ENCODE measurements around the gene PDXK. TPM values are rescaled to one million over a fixed set of nuclear protein-coding genes. Genes with fewer than 3 reads are reported as not detected.

The PDXK gene
- total RNA-seq, 1 donor from 2014 or later: 22.4 TPM

GRCh38 chr21:43721206-43721605 is 2.3 kb downstream of the PDXK start:
- no peak for FAIRE-seq

DNA sequence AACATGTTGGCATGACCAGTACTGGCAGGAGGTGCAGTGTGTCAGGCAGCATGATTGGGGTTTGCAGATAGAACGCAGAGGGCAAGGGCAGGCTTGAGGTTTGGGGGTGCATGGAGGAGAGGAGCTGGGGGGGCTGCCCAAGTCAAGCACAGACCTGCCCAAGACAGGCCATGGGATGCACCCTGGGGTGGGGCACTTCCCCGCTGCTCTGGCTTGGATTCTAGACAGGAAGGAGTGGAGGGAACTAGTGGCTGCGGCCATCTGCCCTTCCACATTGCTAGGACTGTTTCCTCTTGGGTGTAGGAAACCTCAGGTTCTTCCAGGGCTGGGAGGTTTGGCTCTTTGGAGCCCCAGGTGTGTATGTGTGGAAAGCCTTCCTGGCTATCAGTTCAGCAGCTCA is 3.0 kb downstream of the PDXK start:
- FAIRE-seq (no peak), DNase-seq (ENCODE audit: low spot score in 2 of 2) (no peak)

More at GRCh38 chr21:43721206-43721605, 2.3 kb downstream of the PDXK start:
- no peak for DNase-seq (ENCODE audit: low spot score in 2 of 2)

DNA sequence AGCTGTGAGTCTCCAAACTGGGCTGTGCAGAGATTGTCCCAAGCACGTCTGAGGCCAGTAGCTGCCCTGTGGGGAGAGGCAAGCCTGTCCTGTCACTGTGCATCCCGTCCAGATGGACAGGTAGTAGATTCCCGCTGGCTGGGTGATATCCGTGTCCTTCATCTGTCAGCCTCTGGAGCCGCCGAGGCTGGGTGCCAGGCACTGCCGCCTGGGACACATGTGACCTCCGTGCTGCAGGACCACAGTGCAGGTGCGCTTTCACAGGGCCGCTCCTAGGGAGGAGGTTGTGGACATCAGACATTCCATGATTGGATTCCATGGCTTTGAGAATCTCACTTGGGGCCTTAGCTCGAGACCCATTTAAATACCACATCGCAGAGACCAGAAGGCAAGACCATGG is 4.7 kb downstream of the PDXK start:
- FAIRE-seq (no peak), DNase-seq (ENCODE audit: low spot score in 2 of 2) (no peak)

GRCh38 chr21:43726686-43727518 is 8.0 kb downstream of the PDXK start:
- no peak for DNase-seq (ENCODE audit: low spot score in 2 of 2)
- no peak for FAIRE-seq

DNA sequence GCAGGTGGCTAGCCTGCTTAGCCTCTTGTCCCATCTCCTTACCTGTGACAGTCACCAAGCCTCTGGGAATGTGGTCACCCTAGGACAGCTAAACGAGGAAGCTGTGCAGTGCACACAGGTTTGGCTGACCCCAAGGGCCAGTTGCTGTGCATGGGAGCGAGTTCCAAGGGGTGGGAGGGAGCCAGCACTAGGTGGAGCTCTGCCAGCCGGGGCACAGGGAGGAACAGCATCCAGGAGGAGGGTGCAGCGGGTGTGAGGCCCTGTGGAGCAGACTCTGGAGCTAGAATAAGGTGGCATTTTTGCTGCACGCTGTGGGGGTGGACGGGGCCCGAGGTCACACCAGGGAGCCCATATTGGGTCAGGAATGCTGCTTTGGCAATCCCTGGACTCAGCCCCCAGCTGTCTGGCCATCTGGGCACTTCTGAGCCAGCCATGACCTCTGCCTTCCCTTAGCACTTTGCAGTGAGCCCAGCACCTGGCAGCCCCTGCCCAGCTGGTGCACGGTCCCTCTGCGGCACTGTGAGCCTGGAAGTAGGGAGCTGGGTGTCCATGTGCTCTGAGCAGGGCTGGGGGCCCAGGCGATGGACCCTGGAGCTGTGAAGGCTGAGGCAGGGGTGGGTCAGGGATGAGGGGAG is 8.7 kb downstream of the PDXK start:
- FAIRE-seq (no peak), DNase-seq (ENCODE audit: low spot score in 2 of 2) (no peak)

DNA sequence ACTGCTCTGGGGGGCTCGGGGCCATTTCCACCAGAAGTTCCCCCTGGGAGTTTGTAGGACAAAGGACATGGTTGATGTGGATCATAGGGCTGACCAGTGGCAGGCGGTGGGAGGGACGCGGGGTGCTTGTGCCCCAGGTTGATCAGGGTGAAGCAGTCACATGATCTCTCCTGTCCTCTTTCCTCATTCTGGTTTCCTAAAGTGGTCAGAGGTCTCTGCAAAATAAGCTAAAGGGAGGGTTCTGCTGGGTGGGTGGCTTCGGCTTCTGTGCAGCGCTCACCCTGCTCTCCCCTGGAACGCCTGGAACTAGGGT is 9.2 kb downstream of the PDXK start:
- DNase-seq (ENCODE audit: low spot score in 2 of 2) (no peak), FAIRE-seq (no peak)

- DNase-seq (ENCODE audit: low spot score in 2 of 2): peak; percentile 81 to 91
- no peak for FAIRE-seq
These were observed 9.8 kb downstream of the PDXK start for GRCh38 chr21:43728467-43729390.

DNA sequence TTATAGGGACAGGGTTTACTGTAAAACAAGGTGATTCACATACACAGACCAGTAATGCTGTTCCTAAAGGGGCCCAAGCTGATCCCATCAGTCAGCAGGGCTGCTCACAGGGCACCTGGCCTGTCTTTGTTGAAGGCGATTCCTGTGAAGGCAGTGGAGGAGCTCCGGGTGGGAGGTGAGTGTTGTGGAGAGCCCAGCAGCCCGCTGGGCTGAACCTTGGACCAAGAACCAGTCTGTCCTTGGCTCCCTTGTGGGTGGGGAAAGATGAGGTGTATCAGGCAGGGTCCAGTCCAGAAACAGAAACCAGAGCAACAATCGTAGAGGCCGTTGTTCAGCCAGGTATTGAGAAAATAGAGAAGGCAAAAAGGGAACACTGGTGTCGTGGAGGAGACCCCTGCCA is 12.5 kb downstream of the PDXK start:
- DNase-seq (ENCODE audit: low spot score in 2 of 2) (no peak), FAIRE-seq (no peak)

- no peak for FAIRE-seq
- DNase-seq (ENCODE audit: low spot score in 2 of 2): no peak
These were observed 13.2 kb downstream of the PDXK start for GRCh38 chr21:43731891-43732711.

- FAIRE-seq: no peak
- DNase-seq (ENCODE audit: low spot score in 2 of 2): no peak
These were observed 14.1 kb downstream of the PDXK start for GRCh38 chr21:43733060-43733459.

DNA sequence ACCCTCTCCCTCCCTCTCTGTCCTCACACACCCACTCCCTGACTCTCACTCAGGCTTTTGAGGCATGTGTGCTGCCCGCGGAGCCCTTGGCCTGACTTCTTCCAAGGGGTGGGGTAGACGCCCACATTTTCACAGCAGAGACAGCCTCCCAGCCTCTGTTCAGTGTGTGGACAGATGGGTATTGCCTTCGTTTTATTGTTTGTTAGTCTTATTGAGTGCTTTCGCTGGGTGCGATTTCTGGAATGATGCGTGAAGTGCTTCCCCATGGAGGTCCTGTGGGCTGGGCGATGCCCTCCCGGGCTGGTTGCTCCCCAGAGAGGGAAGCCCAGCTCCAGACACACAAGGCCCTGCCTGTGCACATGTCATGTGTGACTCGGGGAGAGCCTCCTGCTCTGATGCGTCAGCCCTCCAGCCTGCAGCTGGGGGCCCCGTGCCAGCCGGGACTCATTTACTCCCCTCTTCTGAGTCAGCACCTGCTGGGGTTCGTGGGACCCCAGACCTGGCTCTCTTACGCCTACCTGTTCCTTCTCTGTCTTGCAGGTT is 14.7 kb downstream of the PDXK start:
- DNase-seq (ENCODE audit: low spot score in 2 of 2) (peak in 1 of 2 donors; percentile 69), FAIRE-seq (no peak)

DNA sequence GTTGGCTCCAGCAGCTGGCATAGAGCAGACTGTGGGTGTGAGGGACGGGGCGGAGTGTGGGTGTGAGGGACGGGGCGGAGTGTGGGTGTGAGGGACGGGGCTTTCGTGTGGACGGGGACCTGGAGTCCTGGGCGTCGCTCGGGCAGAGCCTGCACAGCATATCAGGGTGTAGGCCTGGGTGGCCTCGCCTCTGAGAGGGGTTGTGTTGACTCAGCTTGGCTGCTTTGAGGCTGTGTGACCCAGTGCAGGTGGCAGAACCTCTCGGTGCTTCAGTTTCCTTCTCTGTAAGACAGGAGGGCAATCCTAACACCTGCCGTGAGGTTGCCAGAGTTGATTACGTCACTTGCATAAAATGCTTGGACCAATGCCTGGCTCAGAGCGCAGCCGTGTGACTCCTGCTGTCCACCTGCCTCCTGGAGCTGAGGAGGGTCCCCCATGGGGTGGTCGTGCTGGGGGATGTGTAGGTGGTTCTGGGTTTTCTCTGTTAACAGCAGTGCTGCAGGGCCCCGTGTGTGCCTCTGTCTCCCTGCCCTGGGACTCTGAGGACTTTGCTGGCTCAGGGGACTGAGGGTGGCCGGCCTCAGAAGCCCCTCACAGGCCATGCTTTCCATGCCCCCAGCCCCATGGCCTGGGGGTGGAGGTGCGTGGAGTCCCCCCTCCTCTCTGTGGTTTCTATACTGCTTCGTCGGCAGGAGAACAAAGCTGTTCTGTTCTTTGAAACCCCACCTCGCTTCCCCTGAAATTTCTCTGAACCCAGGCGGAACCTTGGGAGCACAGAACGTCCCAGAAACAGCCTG is 15.4 kb downstream of the PDXK start:
- DNase-seq (ENCODE audit: low spot score in 2 of 2) (no peak), FAIRE-seq (no peak)

DNA sequence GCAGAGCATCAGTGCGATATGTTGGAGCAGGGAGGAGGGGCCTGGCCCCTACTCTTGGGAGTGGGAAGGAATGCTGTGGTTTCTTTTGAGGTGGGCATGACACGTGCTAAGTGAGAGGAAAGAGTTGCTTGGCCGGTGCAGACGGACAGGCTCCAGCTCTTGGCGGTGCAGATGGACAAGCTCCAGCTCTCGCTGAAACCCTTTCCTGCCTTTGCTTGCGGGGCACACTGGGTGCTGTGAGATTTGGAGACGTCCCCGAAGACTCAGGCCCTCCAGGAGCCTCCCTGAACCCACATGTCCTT is 15.9 kb downstream of the PDXK start:
- FAIRE-seq (no peak), DNase-seq (ENCODE audit: low spot score in 2 of 2) (no peak)

GRCh38 chr21:43735236-43736091 is 16.5 kb downstream of the PDXK start:
- FAIRE-seq (no peak), DNase-seq (ENCODE audit: low spot score in 2 of 2) (no peak)

- DNase-seq (ENCODE audit: low spot score in 2 of 2) (no peak), FAIRE-seq (no peak)
These were observed 17.4 kb downstream of the PDXK start for GRCh38 chr21:43736224-43736883.

GRCh38 chr21:43737158-43737950 is 18.4 kb downstream of the PDXK start:
- no peak for FAIRE-seq

More at GRCh38 chr21:43737158-43737950, 18.4 kb downstream of the PDXK start:
- no peak for DNase-seq (ENCODE audit: low spot score in 2 of 2)
